GM21526 (cell line): ENCODE measurements around the gene INO80D.
"Not testable (repeated sequence)": the region's sequence is repeated elsewhere in the genome, so short reads cannot be mapped to it uniquely, and the experiment has no call there.

ENCODE experiments used
- ATAC-seq: cut with Tn5 transposase; IDR thresholded peaks from one replicate; pipeline ENCODE4 v1.9.1; 2021; ENCODE audit warnings: moderate library complexity; ENCODE audit not compliant: unreplicated experiment, low FRiP score

Gene INO80D

GRCh38 chr2:206084439-206084869 is 1.5 kb downstream of the INO80D start:
- ATAC-seq, result no peak

DNA sequence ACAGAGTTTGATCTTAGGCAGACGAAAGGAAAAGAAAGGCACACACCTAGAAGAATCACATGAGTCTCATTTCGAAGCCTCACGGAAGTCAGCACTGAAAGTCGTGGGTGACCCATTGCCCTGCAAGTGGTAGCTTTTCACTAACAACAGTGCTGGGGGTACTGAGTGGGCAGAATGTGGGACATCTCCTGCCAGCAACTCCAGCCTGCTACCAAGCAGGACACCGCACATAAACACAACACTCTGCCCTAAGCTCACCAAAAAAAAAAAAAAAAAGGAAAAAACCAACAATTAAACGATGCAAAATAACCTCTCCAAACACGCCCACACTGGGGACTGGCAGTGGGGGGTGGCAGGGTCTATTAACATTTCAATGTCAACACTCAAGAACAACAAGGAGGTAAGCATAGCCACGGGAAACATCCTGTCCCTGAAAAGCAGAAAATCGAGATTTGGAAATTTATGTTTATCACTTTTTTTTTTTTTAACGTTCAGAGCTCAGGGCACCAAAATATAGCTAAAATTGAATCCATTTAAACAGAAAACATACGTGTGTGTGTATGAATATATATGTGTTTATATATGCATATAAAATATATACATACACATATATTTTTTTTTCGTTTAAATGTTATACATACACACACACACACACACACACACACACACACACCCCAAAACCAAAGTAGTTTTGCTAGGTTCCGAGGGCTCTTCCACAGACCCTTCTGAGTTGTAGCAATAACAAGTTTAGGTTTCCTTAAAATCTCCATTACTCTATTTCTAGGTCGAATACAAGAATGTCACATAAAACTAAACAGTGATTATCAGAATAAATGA is 2.2 kb downstream of the INO80D start:
- ATAC-seq, result peak; percentile 28

DNA sequence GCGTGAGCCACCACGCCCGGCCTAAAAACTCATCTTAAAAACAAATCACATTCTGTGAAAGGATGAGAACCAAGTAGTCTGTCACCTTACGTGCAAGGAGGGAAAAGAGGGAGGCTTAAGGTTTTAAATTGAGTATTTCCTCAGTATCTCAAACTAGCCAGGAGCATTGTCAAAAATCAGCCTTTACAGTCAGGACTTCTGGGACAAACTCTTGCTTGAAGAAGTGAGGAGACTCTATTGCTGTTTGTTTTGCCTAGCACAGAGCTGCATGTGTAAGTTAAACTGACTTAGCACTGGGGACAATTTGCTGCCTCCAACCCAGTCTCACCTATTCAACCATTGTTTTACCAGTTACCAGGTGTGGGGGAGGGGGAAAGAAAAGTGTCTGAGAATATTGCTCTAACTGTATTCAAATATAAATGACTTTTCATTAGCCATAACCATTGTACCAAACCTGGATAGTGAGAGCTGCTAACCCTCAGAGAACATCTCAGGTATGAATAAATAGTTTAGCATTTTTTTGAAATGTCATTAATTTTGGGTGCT is 3.6 kb downstream of the INO80D start:
- ATAC-seq, result no peak

DNA sequence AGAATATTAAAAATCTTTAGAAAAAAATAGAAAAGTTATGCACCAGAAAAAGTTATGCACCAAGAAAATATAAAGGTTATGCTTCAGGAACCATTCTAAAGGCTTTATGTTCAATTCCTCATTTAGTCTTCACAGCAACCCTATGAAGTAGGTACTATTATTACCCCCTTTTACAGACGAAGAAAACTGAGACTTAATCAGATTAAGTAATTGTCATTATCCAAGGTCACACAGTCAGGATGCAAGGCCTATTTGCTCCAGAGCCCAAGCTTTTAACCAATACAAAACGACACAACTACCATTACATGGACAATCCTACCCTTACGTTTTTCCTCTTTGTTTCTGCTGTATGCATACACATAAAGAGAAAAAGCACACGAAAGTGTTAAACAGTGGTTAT is 5.0 kb downstream of the INO80D start:
- ATAC-seq, result no peak

DNA sequence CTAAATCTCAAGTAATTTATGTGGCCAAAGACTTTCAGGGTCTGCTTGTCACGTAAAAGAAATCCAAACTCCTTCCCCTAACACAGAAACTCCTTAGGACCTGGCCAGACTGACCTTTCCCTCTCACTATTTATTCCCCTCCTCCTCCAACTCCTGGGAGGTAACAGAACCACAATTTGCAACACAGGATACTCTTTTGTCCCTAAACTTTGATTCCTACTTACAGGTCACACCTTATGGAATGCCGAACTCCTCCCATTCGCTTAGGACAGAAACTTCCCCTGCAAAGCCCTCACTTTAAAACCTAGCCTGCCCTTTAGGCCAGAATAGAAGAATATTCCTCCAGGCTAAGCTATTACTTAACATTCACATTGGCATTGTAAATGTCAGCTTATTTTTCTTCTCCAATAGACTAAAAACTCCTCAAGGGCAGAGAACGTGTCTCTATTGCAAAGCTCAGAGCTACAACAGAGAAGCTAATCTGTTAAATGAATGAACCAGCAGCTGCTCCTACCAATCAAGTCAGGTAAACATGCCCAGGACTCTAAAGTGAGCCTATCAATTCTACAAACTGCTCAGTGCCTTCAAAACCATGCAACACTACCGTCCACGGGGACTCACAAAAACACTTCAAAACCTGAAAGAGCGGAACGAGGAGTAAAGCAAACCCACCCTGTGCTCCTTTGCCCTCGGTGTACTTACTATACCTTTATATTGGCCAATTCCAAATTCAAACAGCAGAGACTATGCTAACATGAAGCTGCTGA is 6.1 kb downstream of the INO80D start:
- no peak for ATAC-seq

GRCh38 chr2:206077879-206078278 is 8.1 kb downstream of the INO80D start:
- not testable (repeated sequence) for ATAC-seq

- no peak for ATAC-seq
Observed at GRCh38 chr2:206075113-206075512, 10.9 kb downstream of the INO80D start.

GRCh38 chr2:206071807-206072206 is 14.2 kb downstream of the INO80D start:
- ATAC-seq, result no peak

DNA sequence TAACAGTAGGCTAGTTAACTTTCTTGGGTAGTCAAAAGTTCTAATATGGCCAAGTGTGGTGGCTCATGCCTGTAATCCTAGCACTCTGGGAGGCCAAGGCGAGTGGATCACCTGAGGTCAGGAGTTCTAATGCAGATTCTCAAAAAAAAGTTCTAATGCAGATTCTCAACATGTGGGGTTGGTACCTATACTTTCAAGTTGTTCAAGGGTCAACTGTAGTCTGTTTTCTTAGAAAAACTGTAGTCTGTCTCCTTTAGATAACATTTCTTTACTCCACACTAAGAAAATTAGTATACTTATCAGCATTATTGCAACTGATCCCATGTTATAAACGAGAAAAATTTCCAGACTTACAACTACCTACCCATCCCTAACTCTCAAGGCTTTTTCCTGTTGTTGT is 16.6 kb downstream of the INO80D start:
- ATAC-seq, result no peak

- ATAC-seq, result no peak
Observed at GRCh38 chr2:206068207-206068606, 17.8 kb downstream of the INO80D start.

DNA sequence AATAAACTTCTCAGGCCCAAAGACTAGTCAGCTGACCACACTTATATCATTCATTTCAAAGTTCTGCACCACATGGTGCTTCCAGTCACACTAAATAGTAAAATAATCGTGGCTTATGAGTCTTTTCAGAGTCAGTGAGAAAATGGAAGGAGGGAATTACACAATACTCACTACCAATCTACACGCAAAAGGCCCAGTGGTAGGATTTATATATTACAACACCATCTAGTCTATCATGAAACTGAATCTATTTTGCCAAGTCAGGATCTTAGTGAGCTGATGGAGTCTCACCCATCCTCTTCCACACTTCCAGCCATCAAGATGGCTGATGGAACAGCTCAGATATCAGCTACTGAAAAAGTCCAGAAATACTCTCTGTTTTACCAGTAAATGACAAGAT is 21.9 kb downstream of the INO80D start:
- no peak for ATAC-seq

- no peak for ATAC-seq
Observed at GRCh38 chr2:206063635-206064034, 22.3 kb downstream of the INO80D start.

- ATAC-seq, result no peak
Observed at GRCh38 chr2:206062724-206063123, 23.2 kb downstream of the INO80D start.

- no peak for ATAC-seq
Observed at GRCh38 chr2:206056286-206056685, 29.7 kb downstream of the INO80D start.

DNA sequence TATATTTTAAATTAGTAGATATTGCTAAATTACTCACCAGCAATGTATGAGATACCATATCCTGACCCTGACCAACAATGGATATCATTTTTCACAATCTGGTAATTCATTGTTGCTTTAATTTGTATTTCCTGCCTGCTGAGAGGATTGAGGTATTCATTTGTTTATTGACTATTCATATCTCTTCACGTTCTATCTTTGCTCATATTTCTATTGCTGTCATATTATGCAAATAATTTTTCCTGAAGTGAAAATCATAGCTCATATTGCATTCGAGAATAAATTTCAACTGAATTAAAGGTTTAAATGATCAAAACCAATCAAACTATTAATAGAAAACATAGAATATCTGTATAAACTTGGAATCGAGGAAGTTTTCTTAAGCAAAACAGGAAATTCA is 31.0 kb downstream of the INO80D start:
- ATAC-seq, result no peak

DNA sequence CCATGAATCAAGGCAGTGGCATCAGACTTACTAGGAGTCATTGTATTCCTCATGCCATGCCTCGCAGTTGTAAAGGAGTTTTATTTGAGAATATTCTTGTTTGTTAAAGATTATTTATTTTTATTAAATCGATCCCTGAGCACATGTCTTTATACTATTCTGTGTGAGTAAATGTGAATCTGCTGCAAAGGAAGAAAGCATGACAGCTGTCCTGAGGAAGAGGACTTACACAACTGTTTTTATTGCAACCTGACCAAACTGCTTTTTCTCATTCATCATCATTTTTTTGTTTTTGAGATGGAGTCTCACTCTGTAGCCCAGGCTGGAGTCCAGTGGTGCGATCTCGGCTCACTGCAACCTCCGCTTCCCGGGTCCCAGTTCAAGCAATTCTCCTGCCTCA is 34.1 kb downstream of the INO80D start:
- no peak for ATAC-seq

GRCh38 chr2:206049392-206049791 is 36.6 kb downstream of the INO80D start:
- no peak for ATAC-seq

GRCh38 chr2:206045251-206045650 is 40.7 kb downstream of the INO80D start:
- ATAC-seq, result no peak

GRCh38 chr2:206040525-206040924 is 45.4 kb downstream of the INO80D start:
- ATAC-seq, result no peak

DNA sequence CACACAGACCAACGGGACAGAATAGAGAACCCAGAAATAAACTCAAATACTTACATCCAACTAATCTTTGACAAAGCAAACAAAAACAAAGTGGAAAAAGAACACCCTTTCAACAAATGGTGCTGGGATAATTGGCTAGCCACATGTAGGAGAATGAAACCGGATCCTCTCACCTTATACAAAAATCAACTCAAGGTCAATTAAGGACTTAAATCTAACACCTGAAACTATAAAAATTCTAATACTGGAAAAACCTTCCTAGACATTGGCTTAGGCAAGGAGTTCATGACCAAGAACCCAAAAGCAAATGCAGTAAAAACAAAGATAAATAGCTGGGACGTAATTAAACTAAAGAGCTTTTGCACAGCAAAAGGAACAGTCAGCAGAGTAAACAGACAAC is 50.6 kb downstream of the INO80D start:
- not testable (repeated sequence) for ATAC-seq

DNA sequence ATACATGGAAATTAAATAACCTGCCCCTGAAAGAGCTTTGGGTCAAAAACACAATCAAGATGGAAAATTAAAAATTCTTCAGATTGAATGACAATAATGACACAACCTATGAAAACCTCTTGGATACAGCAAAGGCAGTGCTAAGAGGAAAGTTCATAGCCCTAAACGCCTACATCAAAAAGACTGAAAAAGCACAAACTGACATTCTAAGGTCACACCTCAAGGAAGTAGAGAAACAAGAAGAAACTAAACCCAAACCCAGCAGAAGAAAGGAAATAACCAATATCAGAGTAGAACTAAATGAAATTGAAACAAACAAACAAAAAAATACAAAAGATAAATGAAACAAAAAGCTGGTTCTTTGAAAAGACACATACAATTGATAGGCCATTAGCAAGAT is 52.5 kb downstream of the INO80D start:
- not testable (repeated sequence) for ATAC-seq
